ENCODE data around the gene VAV2. TPM values are rescaled to one million over a fixed set of nuclear protein-coding genes. Genes with fewer than 3 reads are reported as not detected.
"Not testable (repeated sequence)": the region's sequence is repeated elsewhere in the genome, so short reads cannot be mapped to it uniquely, and the experiment has no call there.

VAV2 gene
- total RNA-seq, 8 experiments from 2014 or later: 5.9 to 33.0 (median 14.9) TPM

- ATAC-seq (replicated peaks in 6 of 8): no peak
- in situ Hi-C loops (cut with MboI; ENCODE audit: low pct_unique_long_range_greater_than_20kb in 2 of 9, low sequenced_read_pairs in 9 of 9, unreplicated experiment in 9 of 9): no loop called here
- Histone ChIP-seq H3K4me1 (replicated peaks in 1 of 2) (no peaks in the 10 kb centered on the region), H3K27ac (no peak overlapping the region), H3K4me3 (no peak overlapping the region)
- 90 to 100% methylated on average over 1 to 2 of the region's 17 CpGs; no CpG with 5 or more reads in 8 of the 10 experiments for WGBS, 10 experiments
These were observed 223.7 kb downstream of the VAV2 start for GRCh38 chr9:133768371-133768858.

DNA sequence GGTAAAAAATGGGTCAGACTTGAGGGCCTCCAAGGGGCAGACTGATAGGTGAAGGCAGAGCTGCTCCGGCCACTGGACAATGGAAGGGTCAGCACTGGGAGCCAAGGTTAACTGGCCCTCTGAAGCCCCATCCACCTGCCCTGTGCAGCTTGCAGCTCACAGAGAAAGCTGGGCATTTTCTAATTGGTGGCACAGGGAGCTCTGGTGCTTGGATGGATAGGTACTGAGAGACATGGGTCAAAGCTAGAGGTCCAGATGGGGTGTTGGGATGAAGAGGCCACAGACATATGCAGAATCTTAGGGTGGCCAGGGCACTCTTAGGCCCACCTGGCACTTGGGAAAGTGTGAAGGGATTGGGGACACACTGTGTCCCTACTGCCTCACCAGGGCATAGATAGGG is 224.5 kb downstream of the VAV2 start:
- Histone ChIP-seq H3K4me3 (no peak overlapping the region), H3K4me1 (replicated peaks in 1 of 2) (no peaks in the 10 kb centered on the region), H3K27ac (no peak overlapping the region)
- in situ Hi-C loops (cut with MboI; ENCODE audit: low pct_unique_long_range_greater_than_20kb in 2 of 9, low sequenced_read_pairs in 9 of 9, unreplicated experiment in 9 of 9): no loop called here
- WGBS, 10 experiments: 86 to 100% methylated on average over 1 of the region's 1 CpG; no CpG with 5 or more reads in 8 of the 10 experiments
- ATAC-seq (replicated peaks in 6 of 8): no peak

DNA sequence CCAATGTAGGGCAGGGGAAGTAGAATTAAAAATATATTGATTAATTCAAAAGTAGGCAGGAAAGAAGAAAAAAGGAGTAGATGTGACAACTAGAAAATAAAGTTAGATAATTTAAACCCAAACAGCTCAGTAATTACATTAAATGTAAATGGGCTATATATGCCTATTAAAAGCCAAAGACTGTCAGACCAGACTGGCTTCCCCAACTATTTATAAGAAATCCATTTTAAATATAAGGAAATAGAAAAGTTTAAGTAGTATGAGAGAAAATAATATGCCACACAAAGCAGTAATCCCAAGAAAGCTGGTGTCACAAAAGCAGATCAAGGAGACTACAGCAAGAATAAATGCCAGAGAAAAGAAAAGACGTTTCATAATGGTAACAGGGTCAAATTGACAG is 225.1 kb downstream of the VAV2 start:
- Histone ChIP-seq H3K27ac (no peak overlapping the region), H3K4me3 (no peak overlapping the region), H3K4me1 (replicated peaks in 1 of 2) (no peaks in the 10 kb centered on the region)
- in situ Hi-C loops (cut with MboI; ENCODE audit: low pct_unique_long_range_greater_than_20kb in 2 of 9, low sequenced_read_pairs in 9 of 9, unreplicated experiment in 9 of 9): no loop called here
- ATAC-seq (replicated peaks in 6 of 8): no peak
- 78 to 100% (median 89%) methylated on average over 1 of the region's 1 CpG; no CpG with 5 or more reads in 1 of the 10 experiments for WGBS, 10 experiments

DNA sequence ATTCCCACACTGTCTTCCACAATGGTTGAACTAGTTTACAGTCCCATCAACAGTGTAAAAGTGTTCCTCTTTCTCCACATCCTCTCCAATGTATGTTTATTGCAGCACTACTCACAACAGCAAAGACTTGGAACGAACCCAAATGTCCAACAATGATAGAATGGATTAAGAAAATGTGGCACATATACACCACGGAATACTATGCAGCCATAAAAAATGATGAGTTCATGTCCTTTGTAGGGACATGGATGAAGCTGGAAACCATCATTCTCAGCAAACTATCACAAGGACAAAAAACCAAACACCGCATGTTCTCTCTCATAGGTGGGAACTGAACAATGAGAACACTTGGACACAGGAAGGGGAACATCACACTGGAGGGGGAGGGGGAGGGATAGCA is 225.9 kb downstream of the VAV2 start:
- H3K4me3 ChIP-seq; ATAC-seq (replicated peaks in 6 of 8); in situ Hi-C loops (cut with MboI; ENCODE audit: low pct_unique_long_range_greater_than_20kb in 2 of 9, low sequenced_read_pairs in 9 of 9, unreplicated experiment in 9 of 9); H3K4me1 ChIP-seq (replicated peaks in 1 of 2); H3K27ac ChIP-seq: not testable (repeated sequence)
- 100% methylated on average over 1 of the region's 3 CpGs; no CpG with 5 or more reads in 9 of the 10 experiments for WGBS, 10 experiments

GRCh38 chr9:133763272-133764183 is 228.6 kb downstream of the VAV2 start:
- no peak overlapping the region for H3K27ac ChIP-seq
- peaks cover 0 to 3% of the 10 kb centered on the region in 2 donors for H3K4me1 ChIP-seq (replicated peaks in 1 of 2)
- peak in 1 of 8 experiments; percentile 19 for ATAC-seq (replicated peaks in 6 of 8)
- no peak overlapping the region for H3K4me3 ChIP-seq
- in situ Hi-C loops (cut with MboI; ENCODE audit: low pct_unique_long_range_greater_than_20kb in 2 of 9, low sequenced_read_pairs in 9 of 9, unreplicated experiment in 9 of 9): no loop called here
- WGBS, 10 experiments: 93 to 100% (median 100%) methylated on average over 1 to 10 of the region's 26 CpGs; no CpG with 5 or more reads in 5 of the 10 experiments

GRCh38 chr9:133762488-133763271 is 229.4 kb downstream of the VAV2 start:
- peaks cover 0 to 3% of the 10 kb centered on the region in 2 donors for H3K4me1 ChIP-seq (replicated peaks in 1 of 2)
- H3K4me3 ChIP-seq: no peak overlapping the region
- no peak overlapping the region for H3K27ac ChIP-seq
- no peak for ATAC-seq (replicated peaks in 6 of 8)
- in situ Hi-C loops (cut with MboI; ENCODE audit: low pct_unique_long_range_greater_than_20kb in 2 of 9, low sequenced_read_pairs in 9 of 9, unreplicated experiment in 9 of 9): no loop called here
- WGBS, 10 experiments: 92 to 100% (median 97%) methylated on average over 2 to 7 of the region's 19 CpGs; no CpG with 5 or more reads in 6 of the 10 experiments

- in situ Hi-C loops (cut with MboI; ENCODE audit: low pct_unique_long_range_greater_than_20kb in 2 of 9, low sequenced_read_pairs in 9 of 9, unreplicated experiment in 9 of 9): no loop called here
- H3K27ac ChIP-seq: no peak overlapping the region
- peaks cover 0 to 3% of the 10 kb centered on the region in 2 donors for H3K4me1 ChIP-seq (replicated peaks in 1 of 2)
- no peak for ATAC-seq (replicated peaks in 6 of 8)
- 84 to 100% (median 99%) methylated on average over 1 to 8 of the region's 11 CpGs; no CpG with 5 or more reads in 2 of the 10 experiments for WGBS, 10 experiments
- no peak overlapping the region for H3K4me3 ChIP-seq
These were observed 230.4 kb downstream of the VAV2 start for GRCh38 chr9:133761641-133762248.

GRCh38 chr9:133760713-133761290 is 231.3 kb downstream of the VAV2 start:
- in situ Hi-C loops (cut with MboI; ENCODE audit: low pct_unique_long_range_greater_than_20kb in 2 of 9, low sequenced_read_pairs in 9 of 9, unreplicated experiment in 9 of 9): no loop called here
- Histone ChIP-seq H3K4me3 (no peak overlapping the region), H3K4me1 (replicated peaks in 1 of 2) (peaks cover 0 to 3% of the 10 kb centered on the region in 2 donors), H3K27ac (no peak overlapping the region)
- WGBS, 10 experiments: 67 to 100% (median 80%) methylated on average over 1 to 8 of the region's 11 CpGs; no CpG with 5 or more reads in 6 of the 10 experiments
- no peak for ATAC-seq (replicated peaks in 6 of 8)

DNA sequence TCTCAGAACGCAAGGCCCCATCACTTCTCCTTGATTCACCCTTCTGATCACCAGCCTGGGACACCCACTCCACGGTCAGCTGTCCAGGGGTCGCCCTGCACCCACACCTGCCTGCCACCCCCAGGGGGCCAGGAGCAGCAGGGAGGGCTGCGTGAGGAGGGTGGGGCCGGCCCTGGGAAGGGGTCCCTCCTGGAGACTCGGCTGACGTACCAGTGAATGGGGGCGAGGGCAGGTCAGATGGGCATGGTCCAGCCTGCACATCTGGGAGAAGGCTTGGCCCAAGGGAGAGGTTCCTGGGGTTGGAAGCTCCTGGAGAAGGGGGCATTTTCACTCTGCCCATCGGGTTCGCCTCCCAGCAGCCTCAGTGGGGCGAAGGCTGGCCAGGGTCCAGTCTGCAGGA is 232.2 kb downstream of the VAV2 start:
- Histone ChIP-seq H3K4me3 (no peak overlapping the region), H3K4me1 (replicated peaks in 1 of 2) (peaks cover 0 to 6% of the 10 kb centered on the region in 2 donors), H3K27ac (no peak overlapping the region)
- in situ Hi-C loops (cut with MboI; ENCODE audit: low pct_unique_long_range_greater_than_20kb in 2 of 9, low sequenced_read_pairs in 9 of 9, unreplicated experiment in 9 of 9): no loop called here
- ATAC-seq (replicated peaks in 6 of 8): peak in 3 of 8 experiments; percentile 9 to 18 (median 17)
- 92% methylated on average over 2 of the region's 11 CpGs; no CpG with 5 or more reads in 9 of the 10 experiments for WGBS, 10 experiments

GRCh38 chr9:133759146-133759900 is 232.8 kb downstream of the VAV2 start:
- WGBS, 10 experiments: 0 to 97% (median 75%) methylated on average over 1 to 13 of the region's 32 CpGs; no CpG with 5 or more reads in 2 of the 10 experiments
- Histone ChIP-seq H3K27ac (peak overlapping the region in 1 of 2 donors; percentile 54), H3K4me1 (replicated peaks in 1 of 2) (peaks cover 5 to 9% of the 10 kb centered on the region in 2 donors), H3K4me3 (no peak overlapping the region)
- in situ Hi-C loops (cut with MboI; ENCODE audit: low pct_unique_long_range_greater_than_20kb in 2 of 9, low sequenced_read_pairs in 9 of 9, unreplicated experiment in 9 of 9): no loop called here
- ATAC-seq (replicated peaks in 6 of 8): peak in 5 of 8 experiments; percentile 31 to 73 (median 47)

DNA sequence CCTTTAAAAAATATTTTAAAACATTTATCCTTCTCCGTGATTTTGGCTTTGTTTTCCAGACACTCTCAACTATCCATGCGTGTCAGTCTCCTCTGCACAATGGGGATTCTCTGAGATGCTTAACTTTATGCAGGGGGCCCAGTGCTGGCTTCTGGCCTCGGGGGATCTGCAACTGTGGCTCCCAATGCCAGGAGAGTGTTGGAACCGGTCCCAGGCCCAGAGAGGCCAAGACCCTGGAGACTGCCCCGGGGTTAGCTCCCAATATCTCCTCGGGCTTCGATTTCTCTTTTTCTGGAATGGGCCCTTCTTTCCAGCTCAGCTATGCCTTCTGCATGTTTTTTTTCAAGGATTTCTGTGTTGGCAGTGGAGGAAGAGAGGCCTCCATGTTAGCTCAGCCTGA is 233.9 kb downstream of the VAV2 start:
- ATAC-seq (replicated peaks in 6 of 8): no peak
- Histone ChIP-seq H3K4me1 (replicated peaks in 1 of 2) (peaks cover 7 to 13% of the 10 kb centered on the region in 2 donors), H3K27ac (no peak overlapping the region), H3K4me3 (no peak overlapping the region)
- WGBS, 10 experiments: 72 to 100% (median 80%) methylated on average over 1 to 7 of the region's 7 CpGs; no CpG with 5 or more reads in 1 of the 10 experiments
- in situ Hi-C loops (cut with MboI; ENCODE audit: low pct_unique_long_range_greater_than_20kb in 2 of 9, low sequenced_read_pairs in 9 of 9, unreplicated experiment in 9 of 9): no loop called here

Data from motor neuron (in vitro differentiated cells).